Glutamatergic neuron (in vitro differentiated cells): ENCODE measurements around the gene VAV2. TPM values are rescaled to one million over a fixed set of nuclear protein-coding genes. Genes with fewer than 3 reads are reported as not detected.

ENCODE experiments used
- DNase-seq: peaks from one replicate; pipeline ENCODE4 v3.0.0; 2022
- H3K27ac Mint-ChIP-seq: one replicate; pipeline ENCODE4 v1.8.0; 2020; ENCODE audit warnings: mild to moderate bottlenecking, mixed read lengths, inconsistent platforms; ENCODE audit not compliant: unreplicated experiment
- H3K27me3 Mint-ChIP-seq: one replicate; pipeline ENCODE4 v1.8.0; 2020; ENCODE audit warnings: mild to moderate bottlenecking, moderate library complexity, mixed read lengths, inconsistent platforms; ENCODE audit not compliant: unreplicated experiment
- H3K36me3 Mint-ChIP-seq: one replicate; pipeline ENCODE4 v1.8.0; 2020; ENCODE audit warnings: mild to moderate bottlenecking, mixed read lengths, inconsistent platforms; ENCODE audit not compliant: unreplicated experiment
- H3K4me1 Mint-ChIP-seq: one replicate; pipeline ENCODE4 v1.8.0; 2020; ENCODE audit warnings: mild to moderate bottlenecking, low read depth, mixed read lengths, inconsistent platforms; ENCODE audit not compliant: unreplicated experiment
- H3K4me3 Mint-ChIP-seq: one replicate; pipeline ENCODE4 v1.8.0; 2020; ENCODE audit warnings: mild to moderate bottlenecking, mixed read lengths, inconsistent platforms; ENCODE audit not compliant: unreplicated experiment
- H3K9me3 Mint-ChIP-seq: one replicate; pipeline ENCODE4 v1.8.0; 2020; ENCODE audit warnings: mild to moderate bottlenecking, moderate library complexity, mixed read lengths, inconsistent platforms; ENCODE audit not compliant: unreplicated experiment
- CTCF ChIP-seq: fragments of 200-600 bp; sonication (generic); IDR thresholded peaks from one replicate; pipeline ENCODE4 v1.5.0; 2021; ENCODE audit not compliant: partially characterized antibody, unreplicated experiment
- total RNA-seq: library from RNA; stranded (reverse); fragmentation: NEBNext Ultra II Directional; extraction: Animal tissue kit (Norgen Biotek cat#: 25700); gene quantifications from one replicate; pipeline ENCODE4 v1.2.1, GENCODE V29; 2021; ENCODE audit not compliant: unreplicated experiment

The VAV2 gene
- total RNA-seq, 1 donor from 2014 or later = 270 TPM

GRCh38 chr9:134027561-134027960 lies 35.4 kb upstream of the VAV2 start:
- Mint-ChIP-seq H3K27ac (peak overlapping the region; percentile 92), H3K4me3 (peak overlapping the region; percentile 58), H3K27me3 (peaks cover 14% of the 10 kb centered on the region), H3K36me3 (no peaks in the 10 kb centered on the region), H3K9me3 (peaks cover 11% of the 10 kb centered on the region), H3K4me1 (peaks cover 19% of the 10 kb centered on the region)
- peak; percentile 62 for DNase-seq
- no peak for TF ChIP-seq CTCF

- DNase-seq = no peak
- TF ChIP-seq CTCF = no peak
- peak overlapping the region; percentile 46 for H3K27ac Mint-ChIP-seq
- peaks cover 11% of the 10 kb centered on the region for H3K9me3 Mint-ChIP-seq
- H3K4me1 Mint-ChIP-seq = peaks cover 19% of the 10 kb centered on the region
- peak overlapping the region; percentile 85 for H3K4me3 Mint-ChIP-seq
- no peaks in the 10 kb centered on the region for H3K36me3 Mint-ChIP-seq
- H3K27me3 Mint-ChIP-seq = peaks cover 14% of the 10 kb centered on the region
These were observed 34.9 kb upstream of the VAV2 start for GRCh38 chr9:134026981-134027380.

GRCh38 chr9:134026581-134026980 lies 34.5 kb upstream of the VAV2 start:
- Mint-ChIP-seq H3K4me3 (peak overlapping the region; percentile 85), H3K4me1 (peaks cover 19% of the 10 kb centered on the region), H3K27me3 (peaks cover 14% of the 10 kb centered on the region), H3K36me3 (no peaks in the 10 kb centered on the region), H3K9me3 (peaks cover 11% of the 10 kb centered on the region), H3K27ac (peak overlapping the region; percentile 46)
- no peak for TF ChIP-seq CTCF
- peak; percentile 61 for DNase-seq

- TF ChIP-seq CTCF = peak; percentile 38
- DNase-seq = peak; percentile 72
- Mint-ChIP-seq H3K27me3 (peaks cover 16% of the 10 kb centered on the region), H3K4me3 (peak overlapping the region; percentile 85), H3K9me3 (peaks cover 11% of the 10 kb centered on the region), H3K36me3 (no peaks in the 10 kb centered on the region), H3K4me1 (peaks cover 19% of the 10 kb centered on the region), H3K27ac (peak overlapping the region; percentile 46)
These were observed 33.8 kb upstream of the VAV2 start for GRCh38 chr9:134025606-134026541.
